HG03571 (cell line): ENCODE measurements around the gene TM9SF1.
"Not testable (repeated sequence)": the region's sequence is repeated elsewhere in the genome, so short reads cannot be mapped to it uniquely, and the experiment has no call there.

Experiments used
- ATAC-seq: cut with Tn5 transposase; IDR thresholded peaks from one replicate; pipeline ENCODE4 v1.9.1; 2021; ENCODE audit not compliant: unreplicated experiment

Gene TM9SF1

DNA sequence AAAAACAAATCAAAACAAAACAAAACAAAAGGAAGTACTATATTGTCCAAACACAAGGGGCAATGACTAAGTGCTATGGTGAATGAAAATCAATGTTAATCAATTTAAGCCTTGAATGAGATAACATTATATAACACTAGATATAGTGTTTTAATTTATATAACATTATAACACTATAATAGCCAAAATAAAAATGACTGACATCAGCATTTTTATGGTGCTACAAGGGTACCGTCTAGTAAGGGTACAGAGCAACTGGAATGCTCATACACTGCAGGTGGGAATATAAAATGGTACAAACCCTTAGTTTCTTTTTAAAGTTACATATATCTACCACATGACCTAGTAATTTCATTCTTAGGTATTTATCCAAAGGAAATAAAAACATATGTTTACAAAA, 31.2 kb upstream of the TM9SF1 start:
- ATAC-seq: no peak

DNA sequence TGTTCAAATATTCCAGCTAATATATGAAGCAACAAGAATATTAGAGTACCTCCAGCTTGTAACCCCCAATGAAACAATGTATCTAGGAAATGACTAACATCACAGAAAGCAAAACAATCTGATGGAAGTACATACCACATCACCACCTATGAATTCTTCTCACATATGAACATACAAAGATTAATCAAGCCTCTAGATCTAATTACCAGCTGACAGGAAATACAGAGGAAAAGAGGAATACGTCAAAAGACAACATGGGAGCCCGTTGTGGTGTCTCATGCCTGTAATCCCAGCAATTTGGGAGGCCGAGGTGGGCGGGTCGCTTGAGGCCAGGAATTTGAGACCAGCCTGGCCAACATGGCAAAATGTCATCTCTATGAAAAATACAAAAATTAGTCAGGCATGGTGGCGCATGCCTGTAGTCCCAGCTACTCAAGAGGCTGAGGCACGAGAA, 29.4 kb upstream of the TM9SF1 start:
- ATAC-seq: no peak

DNA sequence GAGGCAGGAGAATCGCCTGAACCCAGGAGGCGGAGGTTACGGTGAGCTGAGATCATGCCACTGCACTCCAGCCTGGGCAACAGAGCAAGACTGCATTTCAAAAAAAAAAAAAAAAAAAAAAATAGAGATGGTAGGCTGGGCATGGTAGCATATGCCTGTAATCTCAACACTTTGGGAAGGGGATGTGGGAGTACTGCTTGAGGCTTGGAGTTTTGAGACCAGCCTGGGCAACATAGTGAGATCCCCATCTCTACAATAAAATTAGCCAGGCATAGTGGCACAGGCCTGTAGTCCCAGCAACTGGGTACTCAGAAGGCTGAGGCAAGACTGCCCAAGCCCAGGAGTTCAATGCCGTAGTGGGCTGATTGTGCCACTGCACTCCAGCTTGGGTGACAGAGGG, 27.7 kb upstream of the TM9SF1 start:
- not testable (repeated sequence) for ATAC-seq

DNA sequence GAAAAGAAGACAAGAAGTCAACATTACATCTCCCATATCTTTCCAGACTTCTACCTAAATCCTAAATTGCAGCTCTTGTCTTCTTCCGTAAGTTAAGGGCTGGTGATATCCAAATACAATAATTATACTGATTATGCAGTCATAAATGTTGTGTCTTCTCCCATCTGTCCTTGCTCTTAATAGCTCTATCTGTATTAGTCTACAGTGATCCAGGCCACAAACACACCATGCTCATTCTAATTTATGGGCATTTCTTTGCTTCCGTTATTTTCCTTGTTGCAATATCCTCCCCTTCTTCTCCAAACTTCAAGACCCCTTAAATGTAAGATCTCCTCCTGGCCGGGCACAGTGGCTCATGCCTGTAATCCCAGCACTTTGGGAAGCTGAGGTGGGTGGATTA, 24.3 kb upstream of the TM9SF1 start:
- no peak for ATAC-seq

DNA sequence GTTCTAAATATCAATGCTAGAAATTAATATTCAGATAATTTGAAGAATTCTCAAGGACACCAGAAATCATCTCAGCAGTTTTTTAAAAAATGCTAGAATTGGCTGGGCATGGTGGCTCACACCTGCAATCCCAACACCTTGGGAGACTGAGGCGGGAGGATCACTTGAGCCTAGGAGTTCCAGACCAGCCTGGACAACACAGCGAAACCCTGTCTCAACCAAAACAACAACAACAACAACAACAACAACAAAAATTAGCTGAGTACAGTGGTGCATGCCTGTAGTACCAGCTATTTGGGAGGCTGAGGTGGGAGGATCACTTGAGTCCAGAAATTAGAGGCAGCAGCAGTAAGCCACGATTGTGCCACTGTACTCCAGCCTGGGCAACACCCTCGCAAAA, 23.8 kb upstream of the TM9SF1 start:
- no peak for ATAC-seq

GRCh38 chr14:24216876-24217275, 21.6 kb upstream of the TM9SF1 start:
- not testable (repeated sequence) for ATAC-seq

- ATAC-seq: no peak
These were observed 21.1 kb upstream of the TM9SF1 start for GRCh38 chr14:24216345-24216699.

GRCh38 chr14:24215495-24216344, 20.5 kb upstream of the TM9SF1 start, which contains the start of gene MDP1:
TSS of gene MDP1 (minus strand) at chr14:24216066. CDS start at chr14:24215955, 111 bp downstream.
- ATAC-seq: peak; percentile 56

DNA sequence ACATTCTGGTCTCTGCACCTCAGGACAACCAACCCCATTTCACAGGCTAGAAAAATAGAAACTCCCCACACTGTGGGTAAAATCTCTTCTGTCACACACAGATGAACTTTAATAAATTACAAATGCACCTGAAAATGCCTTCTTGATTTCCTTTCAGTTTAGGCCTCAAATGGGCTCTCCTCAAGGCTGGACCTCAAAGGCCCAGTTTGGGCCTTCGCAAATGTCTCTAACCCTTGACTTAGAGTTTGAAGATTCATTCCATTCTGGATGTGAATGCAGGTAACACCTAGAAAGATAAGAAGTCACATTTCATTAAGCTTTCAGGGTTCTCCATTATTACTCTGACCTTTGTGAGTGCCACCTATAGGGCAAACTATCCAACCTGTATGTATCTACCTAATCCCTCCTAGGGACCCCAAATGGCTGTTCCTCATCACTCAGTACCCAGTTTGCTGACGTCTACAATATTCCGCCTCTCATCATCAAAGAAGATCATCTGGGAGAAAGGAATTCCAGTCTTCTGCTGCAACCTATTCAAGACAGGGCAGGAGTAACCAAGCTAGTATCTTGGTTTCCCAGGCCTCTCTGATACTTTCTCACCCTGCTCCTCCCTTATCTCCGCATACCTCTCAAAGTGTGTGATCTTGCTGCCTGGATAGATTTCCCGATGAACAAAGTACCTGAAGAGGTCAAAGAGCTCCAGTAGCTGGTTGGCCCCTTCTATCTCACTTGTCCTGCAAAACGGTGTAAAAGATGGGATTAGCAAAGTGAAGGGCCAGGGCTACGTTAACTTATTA, 18.8 kb upstream of the TM9SF1 start:
- no peak for ATAC-seq

- ATAC-seq: peak; percentile 73
These were observed 18.0 kb upstream of the TM9SF1 start, which contains the start of gene CHMP4A for GRCh38 chr14:24212924-24213865. TSS of gene CHMP4A (minus strand) at chr14:24213488. CDS start at chr14:24213439, 49 bp downstream.

GRCh38 chr14:24211311-24211710, 16.1 kb upstream of the TM9SF1 start:
- no peak for ATAC-seq

DNA sequence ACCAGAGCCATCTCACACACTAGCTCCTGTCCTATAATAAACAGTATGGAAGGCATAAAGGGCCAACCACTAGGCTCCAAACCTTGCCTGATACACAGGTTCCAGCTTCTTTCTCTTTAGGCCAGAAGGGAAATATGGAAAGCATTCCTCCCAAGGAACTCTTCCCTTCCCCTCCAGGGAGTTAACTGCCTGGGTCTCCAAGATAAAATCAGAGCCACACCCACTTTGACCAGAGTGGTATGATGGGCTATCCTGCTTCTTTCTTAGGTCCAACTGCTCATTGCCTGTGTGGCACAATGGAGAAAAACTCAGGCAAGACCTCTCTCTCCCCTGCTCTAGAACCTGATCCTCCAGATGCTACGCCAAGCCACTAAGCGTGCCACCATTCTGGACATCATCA, 12.4 kb upstream of the TM9SF1 start:
- ATAC-seq: no peak

- no peak for ATAC-seq
These were observed 11.9 kb upstream of the TM9SF1 start for GRCh38 chr14:24207104-24207551.

GRCh38 chr14:24206260-24207103, 11.2 kb upstream of the TM9SF1 start:
- ATAC-seq: no peak

DNA sequence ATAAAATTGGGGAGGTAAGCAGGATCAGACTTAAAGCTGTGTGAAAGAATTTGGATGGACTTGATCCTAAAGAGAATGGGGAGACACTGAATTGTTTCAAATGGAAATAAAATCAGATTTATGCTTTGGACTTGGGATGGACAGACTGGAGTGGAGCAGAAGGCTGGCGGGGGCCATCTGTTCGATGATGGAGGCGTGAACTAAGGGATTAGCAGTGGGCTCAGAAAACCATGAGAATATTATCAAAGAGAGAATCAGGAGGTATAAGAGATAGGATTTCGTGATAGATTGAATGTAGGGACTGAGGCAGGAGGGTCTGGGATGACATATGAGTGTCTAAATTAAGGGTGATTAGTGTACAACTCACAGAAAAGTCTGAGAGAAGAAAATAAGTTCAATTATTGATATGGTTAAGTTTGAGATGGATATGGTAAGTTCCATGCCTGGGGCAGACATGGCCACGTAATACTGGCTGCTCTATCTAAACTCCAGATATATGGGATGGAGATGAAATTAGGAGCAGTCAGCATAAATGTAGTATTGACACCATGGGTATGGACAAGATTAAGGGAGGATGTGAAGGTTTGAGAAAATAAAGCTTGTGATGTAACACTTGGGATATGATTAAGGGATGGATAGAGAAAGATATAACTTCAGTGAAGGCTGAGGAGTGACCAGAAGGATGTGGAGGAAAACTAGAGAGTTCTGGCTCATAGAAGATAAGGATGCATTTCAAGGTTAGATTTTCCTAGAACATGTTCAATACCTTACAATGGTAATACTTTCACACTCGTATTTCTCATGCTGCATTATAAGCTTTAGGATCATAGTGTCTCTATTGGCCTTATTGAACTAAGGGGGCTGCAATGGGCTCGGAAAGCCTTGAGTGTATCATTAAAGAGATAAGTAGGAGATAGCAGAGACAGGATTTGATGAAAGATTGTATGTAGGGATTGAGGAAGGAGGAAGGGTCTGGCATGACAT, 9.2 kb upstream of the TM9SF1 start:
- ATAC-seq: no peak

DNA sequence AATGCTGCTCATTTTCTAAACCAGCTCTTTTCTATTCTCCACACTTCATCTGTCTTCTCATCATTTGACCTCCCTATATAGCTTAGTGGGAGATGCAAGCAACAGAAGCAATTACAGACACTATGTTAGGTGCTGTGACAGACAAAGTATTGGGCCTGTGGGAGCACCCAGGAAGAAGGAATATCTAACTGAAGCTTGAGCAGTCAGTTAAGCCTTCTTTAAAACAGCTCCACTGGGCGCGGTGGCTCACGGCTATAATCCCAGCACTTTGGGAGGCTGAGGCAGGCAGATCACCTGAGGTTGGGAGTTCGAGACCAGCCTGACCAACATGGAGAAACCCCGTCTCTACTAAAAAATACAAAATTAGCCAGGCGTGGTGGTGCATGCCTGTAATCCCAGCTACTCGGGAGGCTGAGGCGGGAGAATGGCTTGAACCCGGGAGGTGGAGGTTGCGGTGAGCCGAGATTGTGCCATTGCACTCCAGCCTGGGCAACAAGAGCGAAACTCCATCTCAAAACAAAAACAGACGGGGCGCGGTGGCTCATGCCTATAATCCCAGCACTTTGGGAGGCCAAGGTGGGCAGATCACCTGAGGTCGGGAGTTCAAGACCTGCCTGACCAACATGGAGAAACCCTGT, 8.1 kb upstream of the TM9SF1 start:
- not testable (repeated sequence) for ATAC-seq

- not testable (repeated sequence) for ATAC-seq
These were observed 7.3 kb upstream of the TM9SF1 start for GRCh38 chr14:24202538-24202937.
